ENCODE measurements around the gene SPINT3. TPM values are rescaled to one million over a fixed set of nuclear protein-coding genes. Genes with fewer than 3 reads are reported as not detected.

Gene SPINT3
- total and polyA plus RNA-seq, 2 of the 8 experiments (the other 6 are each of a cell fraction or from before 2014, with no cell fraction given), result not detected

- TF ChIP-seq EZH2 (IDR thresholded peaks at IDR 0.05; ENCODE audit: low read depth, low read length, severe bottlenecking), result no peak
- no peak for TF ChIP-seq FOSL1 (IDR thresholded peaks at IDR 0.05; ENCODE audit: insufficient read depth, low read depth, low read length)
- TF ChIP-seq SRF (IDR thresholded peaks at IDR 0.05; ENCODE audit: low read depth, low read length), result no peak
- peak; percentile 19 for TF ChIP-seq ASH2L (IDR thresholded peaks at IDR 0.05; ENCODE audit: low read length)
- no peak for TF ChIP-seq RBBP5 (IDR thresholded peaks at IDR 0.05; ENCODE audit: borderline replicate concordance, low read depth, low read length)
- no peak for TF ChIP-seq SUZ12 (IDR thresholded peaks at IDR 0.05; ENCODE audit: low read length)
- TF ChIP-seq KDM4A (IDR thresholded peaks at IDR 0.05; ENCODE audit: low read depth, low read length, severe bottlenecking), result peak; percentile 80
- TF ChIP-seq PHF8 (conservative IDR thresholded peaks at IDR 0.05; ENCODE audit: low read depth, low read length), result peak; percentile 49; the same call in 1 of the 2 replicates
- TF ChIP-seq CHD2 (IDR thresholded peaks at IDR 0.05; ENCODE audit: low read length), result no peak
- TF ChIP-seq BRCA1 (IDR thresholded peaks at IDR 0.05; ENCODE audit: low read depth, low read length), result no peak
- TF ChIP-seq POU5F1 (IDR thresholded peaks at IDR 0.05; ENCODE audit: low read depth, low read length), result no peak
- TF ChIP-seq CBX8 (IDR thresholded peaks at IDR 0.05; ENCODE audit: borderline replicate concordance, low read depth, low read length), result no peak
- no peak for TF ChIP-seq BACH1 (IDR thresholded peaks at IDR 0.05; ENCODE audit: low read length)
- no peak for TF ChIP-seq TAF7 (optimal IDR thresholded peaks at IDR 0.05; ENCODE audit: borderline replicate concordance, low read depth, low read length)
- TF ChIP-seq GTF2F1 (IDR thresholded peaks at IDR 0.05; ENCODE audit: borderline replicate concordance, low read depth, low read length), result no peak
- no peak for TF ChIP-seq CTCF (IDR thresholded peaks at IDR 0.05; ENCODE audit: control extremely low read depth in 1 of 3, insufficient read depth in 1 of 3, low read depth in 1 of 3, low read length in 3 of 3)
- peak; percentile 43; the same call in 1 of the 2 replicates for TF ChIP-seq MAX (IDR thresholded peaks at IDR 0.05)
- peak in 1 of 2 experiments; percentile 67; a peak in 1 of 3 replicates for TF ChIP-seq POLR2A (IDR thresholded peaks at IDR 0.05; ENCODE audit: control extremely low read depth in 1 of 2, low read depth in 2 of 2, low read length in 2 of 2)
- TF ChIP-seq BCL11A (IDR thresholded peaks at IDR 0.05; ENCODE audit: low read depth in 2 of 2, low read length in 2 of 2), result no peak
- peak; percentile 67 for TF ChIP-seq POLR2AphosphoS5 (IDR thresholded peaks at IDR 0.05; ENCODE audit: low read depth, low read length)
- no peak for TF ChIP-seq YY1 (IDR thresholded peaks at IDR 0.05; ENCODE audit: low read depth, low read length)
- TF ChIP-seq MAFK (IDR thresholded peaks at IDR 0.05; ENCODE audit: low read depth, low read length), result no peak
- no peak; a peak in 1 of 4 replicates for TF ChIP-seq SIN3A (conservative IDR thresholded peaks at IDR 0.05 in 1 of 2, IDR thresholded peaks at IDR 0.05 in 1 of 2; ENCODE audit: low read depth in 1 of 2, low read length in 2 of 2)
Observed at GRCh38 chr20:45470262-45470931, 45.0 kb downstream of the SPINT3 start (continued).
